Kidney capillary endothelial cell (primary cell): ENCODE results near the gene NKAPL.

Source experiments
- DNase-seq: peaks from one replicate; pipeline ENCODE4 v3.0.0-alpha.2; 2018; ENCODE audit warnings: low spot score

Gene NKAPL

DNA sequence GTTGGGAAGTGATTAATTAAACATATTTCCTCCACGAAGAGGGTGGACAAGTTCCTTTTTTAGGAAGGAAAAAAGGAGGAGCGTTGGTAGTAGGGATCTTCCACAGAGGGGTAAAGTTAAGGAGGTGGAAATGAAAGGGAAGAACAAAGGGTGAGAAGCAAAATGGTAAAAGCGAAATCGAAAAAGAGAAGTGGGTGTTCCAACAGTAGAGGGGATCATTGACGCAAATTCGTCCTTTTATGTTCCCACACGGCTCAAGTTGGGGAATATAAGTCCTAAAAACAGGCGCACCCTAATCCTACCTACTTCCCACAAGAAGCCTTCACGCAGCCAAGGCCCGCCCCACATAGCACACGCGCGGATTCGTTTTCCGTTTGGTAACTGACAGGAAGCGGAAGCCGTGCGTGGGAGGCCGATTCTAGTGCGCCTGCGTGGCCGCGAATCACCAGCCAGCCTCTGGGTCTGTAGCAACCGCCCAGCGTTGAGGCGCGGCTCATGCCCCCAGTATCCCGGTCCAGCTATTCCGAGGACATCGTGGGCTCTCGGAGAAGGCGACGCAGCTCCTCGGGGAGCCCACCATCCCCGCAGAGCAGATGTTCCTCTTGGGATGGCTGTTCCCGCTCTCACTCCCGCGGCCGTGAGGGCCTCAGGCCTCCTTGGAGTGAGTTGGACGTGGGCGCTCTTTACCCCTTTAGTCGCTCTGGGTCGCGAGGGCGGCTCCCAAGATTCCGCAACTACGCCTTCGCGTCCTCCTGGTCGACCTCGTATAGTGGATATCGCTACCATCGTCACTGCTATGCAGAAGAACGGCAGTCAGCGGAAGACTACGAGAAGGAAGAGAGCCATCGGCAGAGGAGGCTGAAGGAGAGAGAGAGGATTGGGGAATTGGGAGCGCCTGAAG is at the start of gene NKAPL:
TSS of gene NKAPL (plus strand) at position 421 of the 901 bp plus-strand sequence. CDS start at position 496, 75 bp downstream.
- DNase-seq = peak; percentile 33

DNA sequence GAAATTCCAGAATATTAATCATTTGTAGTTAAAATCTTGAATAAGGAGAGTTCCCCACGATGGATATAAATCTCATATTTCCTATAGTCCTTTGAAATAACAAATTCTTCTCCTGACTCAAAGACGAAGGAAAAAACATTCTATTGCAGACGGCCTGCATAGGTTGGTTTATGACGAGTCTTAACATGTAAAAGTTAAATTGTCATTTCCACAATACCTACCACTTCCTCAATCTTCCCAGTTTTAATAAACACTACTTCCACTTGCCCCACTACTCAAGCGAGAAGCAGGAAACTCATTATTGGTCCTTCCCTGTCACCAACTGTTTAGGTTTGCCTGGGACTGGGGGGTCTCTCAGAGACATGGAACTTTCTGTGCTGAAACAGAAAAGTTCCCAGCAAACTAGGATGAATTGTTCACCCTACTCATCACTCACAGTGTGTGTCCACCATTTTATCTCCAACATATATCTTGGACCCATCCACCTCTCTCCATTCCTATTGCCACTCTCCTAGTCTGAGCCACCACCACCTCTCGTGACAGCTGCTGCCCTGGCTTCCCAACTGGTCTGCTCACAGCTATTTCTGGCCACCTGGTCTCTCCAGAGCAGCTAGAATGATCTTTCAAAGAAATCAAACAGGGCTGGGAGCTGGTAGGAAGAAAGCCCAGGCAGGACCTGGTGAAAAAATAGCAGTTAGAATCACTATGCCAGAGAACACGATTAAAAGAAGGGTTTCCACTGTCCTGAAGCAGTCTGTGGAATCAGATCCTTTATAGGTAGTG is 49.2 kb upstream of the NKAPL start:
- no peak for DNase-seq

DNA sequence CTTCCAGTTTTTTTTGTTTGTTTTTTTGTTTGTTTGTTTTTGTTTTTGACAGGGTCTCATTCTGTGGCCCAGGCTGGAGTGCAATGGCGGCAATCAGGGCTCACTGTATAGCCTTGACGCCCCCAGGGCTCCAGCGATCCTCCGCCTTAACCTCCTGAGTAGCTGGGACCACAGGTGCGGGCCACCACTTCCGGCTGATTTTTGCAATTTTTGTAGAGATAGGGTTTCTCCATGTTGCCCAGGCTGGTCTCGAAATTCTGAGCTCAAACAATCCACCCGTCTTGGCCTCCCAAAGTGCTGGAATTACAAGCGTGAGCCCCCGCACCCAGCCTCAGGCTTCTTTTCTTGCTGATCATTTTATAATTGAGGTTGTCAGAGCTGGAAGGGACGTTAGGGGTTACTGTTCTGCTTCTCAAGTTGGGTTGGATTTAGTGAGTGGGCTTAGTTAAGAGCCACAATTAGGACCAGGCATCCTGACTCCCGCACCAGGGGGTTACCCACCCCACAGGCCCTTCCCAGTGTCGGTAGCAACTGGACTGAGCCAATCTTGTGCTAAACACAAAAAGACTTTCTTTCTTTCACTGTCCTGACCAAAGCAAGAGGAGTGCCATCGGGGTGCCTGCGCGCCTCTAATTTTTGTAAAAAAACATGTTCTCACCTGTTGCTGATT is 47.1 kb upstream of the NKAPL start:
- no peak for DNase-seq

DNA sequence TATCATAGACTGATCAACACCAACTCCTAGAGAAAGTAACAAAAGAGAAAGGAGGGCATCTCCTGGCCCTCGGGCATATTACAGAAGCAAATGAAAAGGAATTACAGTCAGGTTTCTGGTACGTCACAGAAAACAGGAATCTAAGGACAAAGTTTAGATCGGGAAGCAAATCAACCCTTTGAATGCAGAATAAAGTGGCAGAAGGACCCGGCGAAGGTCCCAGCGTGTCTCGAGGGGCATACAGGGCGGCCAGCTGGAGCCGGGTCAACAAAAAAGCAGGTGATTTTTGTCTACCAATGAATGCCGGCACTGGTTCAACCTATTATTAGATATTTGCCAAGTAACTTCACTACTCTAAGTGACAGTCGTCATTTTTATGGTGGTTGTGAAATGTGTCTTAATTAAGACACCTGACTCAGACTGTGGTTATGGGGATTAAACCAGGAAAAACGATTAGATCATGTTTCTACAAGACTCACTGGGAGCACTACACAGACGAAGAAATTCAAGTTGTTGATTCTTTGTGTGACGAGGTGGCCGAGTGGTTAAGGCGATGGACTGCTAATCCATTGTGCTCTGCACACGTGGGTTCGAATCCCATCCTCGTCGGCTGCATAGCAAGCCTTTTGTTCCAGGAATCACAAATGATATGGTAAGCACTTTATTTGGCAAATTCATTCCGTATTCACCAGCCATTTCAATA is 46.4 kb upstream of the NKAPL start:
- DNase-seq = peak; percentile 77

DNA sequence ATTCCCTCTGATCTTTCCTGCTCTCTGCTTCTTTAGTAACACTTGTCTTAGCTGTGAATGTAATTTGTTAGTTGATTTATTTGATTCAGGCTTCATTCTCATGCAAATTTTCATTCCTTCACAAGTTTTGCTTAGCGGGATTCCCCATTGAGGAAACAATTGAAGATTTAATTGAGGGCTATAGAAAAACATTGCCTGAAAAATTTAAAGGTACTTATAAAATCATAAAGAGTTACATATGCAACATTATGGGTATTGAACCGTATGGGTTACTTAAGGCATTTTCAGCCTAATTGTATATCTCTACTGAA is 45.9 kb upstream of the NKAPL start:
- no peak for DNase-seq

DNA sequence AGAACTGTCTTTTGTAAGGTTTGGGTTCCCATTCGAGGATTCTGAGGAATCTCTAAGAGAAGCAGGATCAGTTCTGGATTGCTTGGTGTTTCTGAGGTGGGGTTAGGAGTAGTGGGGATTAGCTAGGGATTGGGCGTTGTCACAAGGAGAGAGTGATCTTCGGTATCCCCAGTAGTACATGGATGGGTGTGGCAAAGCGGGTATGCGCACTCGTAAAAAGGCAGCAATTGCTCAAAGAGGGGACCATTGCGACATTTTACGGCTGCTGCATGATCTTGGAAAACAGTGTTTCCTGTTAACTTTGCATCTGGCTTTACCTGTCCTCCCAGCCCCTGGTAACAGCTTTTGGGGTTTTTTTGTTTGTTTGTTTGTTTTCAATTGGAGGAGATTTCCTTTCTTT is 43.7 kb upstream of the NKAPL start:
- DNase-seq = no peak

GRCh38 chr6:28217890-28218289 is 41.2 kb upstream of the NKAPL start:
- no peak for DNase-seq

GRCh38 chr6:28218312-28219248 is 40.5 kb upstream of the NKAPL start:
- DNase-seq = peak; percentile 70

GRCh38 chr6:28220257-28221133 is 38.6 kb upstream of the NKAPL start:
- no peak for DNase-seq

GRCh38 chr6:28224131-28225055 is 34.7 kb upstream of the NKAPL start:
- DNase-seq = peak; percentile 33

GRCh38 chr6:28225056-28225834 is 33.9 kb upstream of the NKAPL start, which contains the start of gene ZSCAN9:
ZSCAN9 (plus strand) TSS chr6:28225275; CDS start chr6:28227085, 1,810 bp downstream.
- peak; percentile 95 for DNase-seq

DNA sequence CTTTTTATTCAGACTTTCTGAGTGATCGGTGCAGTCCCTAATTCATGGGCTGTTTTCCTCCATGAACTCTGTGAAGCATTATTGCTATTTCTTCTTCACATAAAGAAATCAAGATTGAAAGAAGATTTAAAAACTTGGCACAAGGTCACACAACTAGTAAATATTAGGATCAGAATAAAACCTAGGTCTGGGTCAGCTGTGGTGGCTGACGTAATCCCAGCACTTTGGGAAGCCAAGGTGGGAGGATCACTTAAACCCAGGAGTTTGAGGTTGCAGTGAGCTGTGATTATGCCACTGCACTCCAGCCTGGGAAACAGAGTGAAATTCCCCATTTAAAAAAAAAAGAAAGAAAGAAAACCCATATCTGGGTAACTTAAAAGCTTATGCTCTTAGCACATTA is 32.6 kb upstream of the NKAPL start:
- no peak for DNase-seq

- DNase-seq = no peak
Observed at GRCh38 chr6:28232785-28233184, 26.3 kb upstream of the NKAPL start.

- no peak for DNase-seq
Observed at GRCh38 chr6:28235912-28236452, 23.1 kb upstream of the NKAPL start.

DNA sequence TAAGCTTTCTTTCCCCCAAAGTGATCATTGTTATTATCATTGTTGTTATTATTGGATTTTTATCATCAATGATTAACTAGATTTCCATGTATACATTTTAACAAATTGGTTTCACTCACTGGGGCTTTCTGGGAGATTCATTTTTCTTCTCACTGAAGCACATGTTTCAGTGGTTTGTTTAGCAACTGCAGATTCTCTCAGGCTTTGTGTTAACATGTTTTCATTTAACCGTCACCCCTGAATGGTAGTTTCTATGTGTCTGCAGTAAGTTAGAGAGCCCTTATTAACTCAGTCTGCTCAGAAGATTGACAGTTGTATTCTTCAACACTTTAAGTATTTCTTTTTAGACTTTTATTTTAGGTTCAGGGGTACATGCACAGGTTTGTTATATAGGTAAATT is 19.5 kb upstream of the NKAPL start:
- DNase-seq = no peak

GRCh38 chr6:28240471-28240870 is 18.6 kb upstream of the NKAPL start:
- DNase-seq = no peak

DNA sequence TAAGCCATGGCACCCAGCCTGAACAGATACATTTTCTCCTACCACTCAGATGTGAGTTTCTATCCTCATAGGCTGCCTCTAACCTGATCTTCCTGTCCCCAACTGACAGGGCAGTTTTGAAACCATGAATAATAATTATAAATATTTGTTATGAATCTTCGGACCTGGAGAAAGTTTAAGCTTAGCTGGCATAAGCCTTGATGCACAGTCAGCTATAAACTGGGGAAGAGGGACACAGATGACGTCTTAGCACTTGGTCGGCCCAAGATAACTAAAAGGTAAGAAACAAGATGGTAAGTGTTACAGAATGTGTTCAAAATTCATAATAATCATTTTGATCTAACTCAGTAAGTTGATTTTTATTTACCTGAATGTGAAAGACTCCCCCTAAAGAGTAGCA is 15.2 kb upstream of the NKAPL start:
- no peak for DNase-seq
